HG03521 (cell line): ENCODE results near the gene SMIM44.

Experiments
- ATAC-seq: cut with Tn5 transposase; IDR thresholded peaks from one replicate; pipeline ENCODE4 v1.9.1; 2021; ENCODE audit warnings: mild to moderate bottlenecking, moderate library complexity; ENCODE audit not compliant: unreplicated experiment

The SMIM44 gene

DNA sequence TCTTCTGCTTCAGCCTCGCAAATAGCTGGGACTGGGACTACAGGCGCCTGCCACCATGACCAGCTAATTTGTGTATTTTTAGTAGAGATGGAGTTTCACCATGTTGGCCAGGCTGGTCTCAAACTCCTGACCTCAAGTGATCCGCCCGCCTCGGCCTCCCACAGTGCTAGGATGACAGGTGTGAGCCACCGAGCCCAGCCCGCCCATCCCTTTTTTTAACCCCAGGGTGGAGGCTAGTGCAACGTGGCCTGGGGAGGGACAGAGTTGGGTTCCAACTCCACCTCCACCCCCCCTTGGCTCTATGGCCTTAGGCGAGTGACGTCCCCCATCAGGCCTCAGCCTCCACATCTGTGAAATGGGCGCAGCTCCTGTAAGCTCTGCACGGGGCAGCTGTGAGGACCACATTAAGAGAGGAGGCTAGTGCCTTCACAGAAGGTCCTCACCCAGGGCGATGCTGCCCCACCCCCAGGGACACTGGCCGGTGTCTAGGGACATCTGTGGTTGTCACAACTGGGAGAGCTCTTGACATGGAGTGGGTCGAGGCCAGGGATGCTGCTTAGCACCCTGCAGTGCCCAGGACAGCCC lies 40.7 kb downstream of the SMIM44 start:
- no peak for ATAC-seq

DNA sequence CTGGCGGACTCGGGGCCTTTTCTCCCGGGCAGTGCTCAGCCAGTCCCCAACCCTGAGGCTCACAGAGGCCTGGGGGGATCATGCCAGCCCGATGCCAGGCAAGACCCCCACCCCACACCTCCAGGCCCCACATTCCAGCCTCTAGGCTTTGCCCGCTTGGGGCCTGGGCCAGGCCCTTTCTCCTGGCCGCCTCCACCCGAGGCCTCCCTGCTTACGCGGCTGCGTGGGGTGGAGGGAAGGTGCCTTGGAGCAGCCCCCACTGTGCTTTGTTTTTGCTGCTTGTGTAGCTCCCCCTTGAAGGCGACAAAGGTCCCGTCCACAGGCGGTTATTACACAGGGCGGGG lies 41.3 kb downstream of the SMIM44 start:
- no peak for ATAC-seq

DNA sequence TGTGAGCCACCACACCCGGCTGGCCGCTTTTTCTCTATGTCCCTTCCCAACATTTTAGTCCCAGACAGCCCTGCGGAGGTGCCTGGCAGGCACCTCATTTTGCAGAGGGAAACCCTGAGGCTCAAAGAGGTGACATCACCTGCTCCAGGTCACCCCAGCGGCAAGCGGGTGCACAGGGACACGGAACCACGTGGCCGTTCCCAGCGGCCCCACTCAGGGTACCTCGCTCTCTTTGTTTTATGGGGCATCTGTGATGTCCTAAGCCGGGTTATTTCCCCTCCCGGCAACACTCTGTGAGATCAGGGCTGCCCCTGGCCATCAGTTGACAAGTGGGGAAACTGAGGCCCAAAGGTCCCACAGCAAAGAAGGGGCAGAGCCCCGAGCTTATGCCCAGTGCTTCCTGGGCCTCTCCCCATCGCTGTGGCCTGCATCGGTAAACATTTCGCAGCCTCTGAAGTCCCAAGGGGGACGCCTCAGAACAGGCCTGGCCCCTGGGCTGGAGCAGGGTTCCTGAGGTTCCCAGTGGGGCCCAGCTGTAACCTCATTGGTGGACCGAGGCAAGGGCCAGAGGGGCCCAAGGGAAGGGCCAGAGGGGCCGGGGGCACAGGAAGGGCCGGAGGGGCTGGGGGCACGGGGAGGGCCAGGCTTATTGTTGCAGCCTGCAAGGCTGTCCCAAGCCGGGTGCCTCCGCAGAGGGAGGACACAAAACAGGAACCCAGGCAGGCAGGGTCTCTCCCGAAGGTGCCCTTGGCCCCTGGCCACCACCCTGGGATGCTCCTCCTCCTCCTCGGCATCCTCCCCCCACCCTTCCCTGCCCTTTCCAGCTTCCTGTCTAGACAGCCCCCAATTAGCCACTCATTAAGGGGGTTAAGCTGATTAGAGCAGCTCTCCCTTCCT lies 41.9 kb downstream of the SMIM44 start:
- no peak for ATAC-seq

DNA sequence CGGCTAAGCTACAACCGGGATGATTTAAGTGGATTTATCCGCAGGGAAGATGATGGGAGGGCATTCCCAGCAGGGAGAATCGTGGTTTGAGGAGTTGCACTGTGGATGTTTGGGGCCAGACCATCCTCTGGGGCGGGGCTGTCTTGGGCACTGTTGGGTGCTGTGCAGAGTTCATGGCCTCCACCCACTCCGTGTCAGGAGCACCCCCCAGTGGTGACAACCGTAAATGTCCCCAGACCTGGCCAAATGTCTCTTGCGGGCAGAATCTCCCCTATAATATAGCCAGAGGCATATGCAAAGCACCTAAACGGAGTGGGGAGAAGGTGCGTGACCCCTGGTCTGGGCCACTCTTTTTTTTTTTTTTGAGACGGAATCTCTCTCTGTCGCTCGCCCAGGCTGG lies 43.2 kb downstream of the SMIM44 start:
- no peak for ATAC-seq

DNA sequence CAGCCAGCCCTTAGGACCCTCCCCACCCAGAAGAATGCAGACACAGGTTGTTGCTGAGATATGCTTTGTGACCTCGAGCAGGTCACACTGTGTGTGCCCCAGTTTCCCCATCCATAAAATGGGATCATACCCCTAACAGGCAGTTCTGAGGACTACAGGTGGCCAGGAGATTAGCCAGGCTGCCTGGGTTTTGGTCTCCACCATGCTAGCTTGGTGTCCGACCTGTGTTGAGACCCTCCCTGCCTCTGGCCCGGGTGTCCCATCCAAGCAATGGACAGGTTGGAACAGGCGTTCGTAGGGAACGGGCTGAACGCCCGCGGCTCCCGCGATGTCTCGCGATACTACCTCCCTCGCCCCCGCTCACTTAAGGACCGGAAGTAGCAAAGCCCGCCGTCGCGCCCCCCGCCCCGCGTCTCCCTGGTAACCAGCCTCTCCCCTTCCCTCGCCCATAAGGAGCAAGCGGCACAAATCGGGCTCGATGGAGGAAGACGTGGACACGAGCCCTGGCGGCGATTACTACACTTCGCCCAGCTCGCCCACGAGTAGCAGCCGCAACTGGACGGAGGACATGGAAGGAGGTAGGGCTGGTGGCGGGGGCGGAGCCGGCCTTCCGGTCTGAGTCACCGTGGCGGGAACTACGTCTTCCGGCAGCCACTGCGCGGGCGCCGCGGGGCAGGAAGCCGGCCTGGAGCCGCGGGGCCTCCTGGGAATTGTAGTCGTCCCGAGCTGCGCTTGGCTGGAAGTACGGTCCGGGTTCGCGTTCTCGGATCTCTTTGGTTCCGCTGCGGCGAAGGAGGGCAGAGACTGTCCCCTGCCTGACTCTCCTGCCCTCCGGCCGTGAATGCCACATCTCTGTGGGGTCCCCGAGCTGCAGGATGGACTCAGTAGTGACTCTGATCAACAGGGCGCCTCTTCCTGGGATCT lies 48.3 kb downstream of the SMIM44 start:
- ATAC-seq = peak; percentile 89

DNA sequence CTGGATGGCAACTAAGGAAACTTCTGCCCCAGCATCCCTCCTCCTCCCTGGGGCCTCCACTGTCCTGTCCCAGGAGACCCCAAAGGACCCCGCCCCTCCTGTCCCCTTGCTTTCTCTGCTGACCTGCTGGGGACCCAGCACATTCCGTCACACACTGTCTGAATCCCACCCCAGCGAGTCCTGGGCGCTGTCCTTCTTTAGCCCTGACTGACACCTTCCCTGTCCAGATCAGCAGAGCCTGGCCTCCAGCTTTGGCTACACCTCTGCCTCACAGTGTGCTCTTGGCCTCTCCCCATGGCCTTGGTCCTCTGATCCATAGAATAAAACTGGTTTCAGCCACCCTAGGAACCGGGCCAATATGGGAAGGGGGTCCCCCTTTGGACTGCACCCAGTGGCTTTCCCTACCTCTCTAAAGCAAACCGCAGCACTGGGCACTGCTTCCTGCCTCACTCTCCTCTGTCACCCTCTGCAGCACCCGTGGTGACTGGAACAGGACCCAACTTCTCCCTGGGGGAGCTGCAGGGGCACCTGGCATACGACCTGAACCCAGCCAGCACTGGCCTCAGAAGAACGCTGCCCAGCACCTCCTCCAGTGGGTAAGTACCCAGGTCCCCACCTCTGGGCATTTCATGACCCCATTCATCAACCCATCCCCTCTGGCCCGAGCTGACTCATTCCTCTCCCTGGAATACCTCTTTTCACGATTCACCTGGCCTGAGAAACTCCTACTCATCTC lies 49.3 kb downstream of the SMIM44 start:
- ATAC-seq = no peak

DNA sequence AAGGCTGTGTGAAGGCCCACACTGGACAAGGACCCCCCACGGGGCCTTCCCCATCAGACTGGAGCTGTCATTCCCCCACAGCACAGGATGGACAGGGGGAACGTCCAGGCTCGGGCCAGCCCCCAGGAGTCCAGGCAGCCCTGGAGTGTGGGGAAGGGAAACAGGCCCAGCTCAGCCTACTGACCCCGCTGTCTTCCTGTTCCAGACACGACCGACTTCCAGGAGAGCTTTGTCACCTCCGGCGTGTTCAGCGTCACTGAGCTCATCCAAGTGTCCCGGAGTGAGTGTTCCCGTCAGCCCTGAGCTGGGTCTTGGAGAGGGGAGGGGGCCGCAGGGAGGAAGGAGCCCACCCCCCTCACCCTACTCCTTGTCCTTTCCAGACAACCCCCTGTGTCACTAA lies 49.9 kb downstream of the SMIM44 start:
- no peak for ATAC-seq
